IMR-90 (cell line): ENCODE results near the gene GINS1. TPM values are rescaled to one million over a fixed set of nuclear protein-coding genes. Genes with fewer than 3 reads are reported as not detected.

Experiments used
- ATAC-seq: fragments of 200-7000 bp; cut with Tn5 transposase; 2 replicates; pipeline ENCODE4 v1.9.1; 2020; ENCODE audit warnings: low read depth, mild to moderate bottlenecking, moderate library complexity
- BruUV-seq: library from RNA; stranded (reverse); fragments of 400-500 nt; replicated peaks from 2 replicates; lab custom pipeline; 2021; lab: Mats Ljungman, UMichigan
- CTCF ChIA-PET: fragments of 300-600 bp; formaldehyde crosslinking; extraction: SDS; loops from one replicate; lab custom pipeline; 2021; ENCODE audit warnings: antibody characterized with exemption; lab: Yijun Ruan, JAX
- POLR2A ChIA-PET: fragments of 300-600 bp; sonication (Branson Sonifier 250); formaldehyde crosslinking; loops from one replicate; lab custom pipeline; 2022; ENCODE audit warnings: antibody characterized with exemption; ENCODE audit not compliant: unreplicated experiment; lab: Charles Lee
- DNase-seq: peaks from one replicate; pipeline ENCODE4 v3.0.0; 2013
- H2AFZ ChIP-seq: replicated peaks from 2 replicates; pipeline ENCODE3; 2013; ENCODE audit warnings: low read length, mild to moderate bottlenecking; ENCODE audit not compliant: poor library complexity
- H2AK5ac ChIP-seq: 2 replicates; pipeline ENCODE4 v1.6.1; 2013; ENCODE audit warnings: low read depth, low read length, inconsistent platforms
- H2AK9ac ChIP-seq: replicated peaks from 2 replicates; pipeline ENCODE3; 2013; ENCODE audit warnings: mild to moderate bottlenecking, low read depth, low read length, moderate library complexity; ENCODE audit not compliant: poor library complexity
- H2BK120ac ChIP-seq: 2 replicates; pipeline ENCODE4 v1.6.1; 2013; ENCODE audit warnings: low read depth, low read length, inconsistent platforms
- H2BK15ac ChIP-seq: 3 replicates; pipeline ENCODE4 v1.6.1; 2013; ENCODE audit warnings: low read depth, low read length, inconsistent platforms
- H2BK20ac ChIP-seq: 2 replicates; pipeline ENCODE4 v1.6.1; 2013; ENCODE audit warnings: low read depth, mild to moderate bottlenecking, inconsistent platforms, low read length, moderate library complexity
- H2BK5ac ChIP-seq: 2 replicates; pipeline ENCODE4 v1.6.1; 2013; ENCODE audit warnings: mild to moderate bottlenecking, low read depth, low read length, inconsistent platforms; ENCODE audit not compliant: poor library complexity, severe bottlenecking
- H3K14ac ChIP-seq: replicated peaks from 2 replicates; pipeline ENCODE4 v1.6.1; 2013; ENCODE audit warnings: low read depth, low read length, inconsistent platforms
- H3K18ac ChIP-seq: 2 replicates; pipeline ENCODE4 v1.6.1; 2013; ENCODE audit warnings: low read depth, low read length, control low read depth
- H3K23ac ChIP-seq: 2 replicates; pipeline ENCODE4 v1.6.1; 2013; ENCODE audit warnings: low read depth, low read length, inconsistent platforms
- H3K27ac ChIP-seq: 2 replicates; pipeline ENCODE4 v1.5.1; 2013; ENCODE audit warnings: mild to moderate bottlenecking, control low read depth, low read length; ENCODE audit not compliant: insufficient read depth
- H3K27me3 ChIP-seq: 2 replicates; pipeline ENCODE4 v1.6.1; 2013; ENCODE audit warnings: low read length; ENCODE audit not compliant: control insufficient read depth, insufficient read depth
- H3K36me3 ChIP-seq: 2 replicates; pipeline ENCODE4 v1.6.1; 2013; ENCODE audit warnings: low read length, mixed read lengths; ENCODE audit not compliant: control insufficient read depth, insufficient read depth
- H3K4ac ChIP-seq: 2 replicates; pipeline ENCODE4 v1.6.1; 2013; ENCODE audit warnings: low read depth, low read length, inconsistent platforms
- H3K4me1 ChIP-seq: 2 replicates; pipeline ENCODE4 v1.6.1; 2013; ENCODE audit warnings: low read length, mixed read lengths; ENCODE audit not compliant: control insufficient read depth, insufficient read depth
- H3K4me2 ChIP-seq: 2 replicates; pipeline ENCODE4 v1.6.1; 2013; ENCODE audit warnings: low read depth, mild to moderate bottlenecking, control low read depth, low read length, moderate library complexity
- H3K4me3 ChIP-seq: 2 replicates; pipeline ENCODE4 v1.5.1; 2013; ENCODE audit warnings: low read depth, mild to moderate bottlenecking, control low read depth, low read length, moderate library complexity; ENCODE audit not compliant: insufficient read depth
- H3K56ac ChIP-seq: 2 replicates; pipeline ENCODE4 v1.6.1; 2013; ENCODE audit warnings: low read length, inconsistent platforms; ENCODE audit not compliant: insufficient read depth; ENCODE audit errors: extremely low read depth
- H3K79me1 ChIP-seq, 2 experiments: 2 replicates each; pipeline ENCODE4 v1.6.1; 2013; ENCODE audit warnings: low read length in 2 of 2, inconsistent platforms in 1 of 2, low read depth in 1 of 2
- H3K9ac ChIP-seq: 2 replicates; pipeline ENCODE4 v1.6.1; 2013; ENCODE audit warnings: low read depth, low read length, control low read depth
- H3K9me1 ChIP-seq: 2 replicates; pipeline ENCODE4 v1.6.1; 2013; ENCODE audit warnings: low read length, inconsistent platforms; ENCODE audit not compliant: insufficient read depth
- H3K9me3 ChIP-seq: 2 replicates; pipeline ENCODE4 v1.6.1; 2013; ENCODE audit warnings: low read length; ENCODE audit not compliant: control insufficient read depth, insufficient read depth
- H4K20me1 ChIP-seq: 2 replicates; pipeline ENCODE4 v1.6.1; 2013; ENCODE audit warnings: low read length, inconsistent platforms; ENCODE audit not compliant: insufficient read depth
- H4K5ac ChIP-seq: 2 replicates; pipeline ENCODE4 v1.6.1; 2013; ENCODE audit warnings: mild to moderate bottlenecking, low read depth, low read length, control low read depth
- H4K8ac ChIP-seq, 2 experiments: 2 replicates each; pipeline ENCODE4 v1.6.1; 2013; ENCODE audit warnings: low read depth in 2 of 2, low read length in 2 of 2, control low read depth in 1 of 2, inconsistent platforms in 1 of 2
- H4K91ac ChIP-seq: 2 replicates; pipeline ENCODE4 v1.6.1; 2013; ENCODE audit warnings: low read depth, low read length, inconsistent platforms; ENCODE audit not compliant: insufficient read depth
- CEBPB ChIP-seq: IDR thresholded peaks from 2 replicates; pipeline ENCODE4 v1.6.1; 2012; ENCODE audit warnings: low read depth, low read length, improper control_type of control experiment
- RAD21 ChIP-seq: IDR thresholded peaks from 2 replicates; pipeline ENCODE4 v1.6.1; 2012; ENCODE audit warnings: low read length, improper control_type of control experiment
- WGBS, 2 experiments: methylation state at CpG; one replicate each; pipeline versions ENCODE4 v1.1.5 to v1.1.7; 2013; ENCODE audit warnings: missing lambda C conversion rate in 2 of 2; ENCODE audit not compliant: insufficient read length in 1 of 2; ENCODE audit errors: extremely low coverage in 2 of 2; 5-methylcytosine and 5-hydroxymethylcytosine counted together
- dilution Hi-C: fragments of 300-500 bp; cut with HindIII; formaldehyde crosslinking; loops from one replicate; pipeline ENCODE4 v1.14.3; 2018; ENCODE audit warnings: low sequenced_read_pairs; ENCODE audit not compliant: unreplicated experiment
- in situ Hi-C: fragments of 300-500 bp; cut with MboI; formaldehyde crosslinking; loops from 3 replicates; pipeline ENCODE4 v1.14.3; 2019; ENCODE audit warnings: low sequenced_read_pairs, inconsistent platforms, mixed read lengths
- intact Hi-C: fragments of 100-400 bp; cut with micrococcal nuclease; formaldehyde crosslinking; loops from 2 replicates; pipeline ENCODE4 v1.10.0; 2022
- polyA plus RNA-seq, 3 experiments: library from polyadenylated mRNA; depleted of rRNA; stranded (reverse); fragments of >200 nt; gene quantifications; 2 replicates each; pipeline ENCODE4 v1.2.3, GENCODE V29; 2012; ENCODE audit warnings: low replicate concordance in 1 of 3
- total RNA-seq: library from RNA; depleted of rRNA; stranded (reverse); fragments of >200 nt; gene quantifications from 2 replicates; pipeline ENCODE4 v1.2.3, GENCODE V29; 2012

GINS1 gene
- total and polyA plus RNA-seq, 2 of the 4 experiments (the other 2 are of a cell fraction) = 4.9 to 6.6 TPM

DNA sequence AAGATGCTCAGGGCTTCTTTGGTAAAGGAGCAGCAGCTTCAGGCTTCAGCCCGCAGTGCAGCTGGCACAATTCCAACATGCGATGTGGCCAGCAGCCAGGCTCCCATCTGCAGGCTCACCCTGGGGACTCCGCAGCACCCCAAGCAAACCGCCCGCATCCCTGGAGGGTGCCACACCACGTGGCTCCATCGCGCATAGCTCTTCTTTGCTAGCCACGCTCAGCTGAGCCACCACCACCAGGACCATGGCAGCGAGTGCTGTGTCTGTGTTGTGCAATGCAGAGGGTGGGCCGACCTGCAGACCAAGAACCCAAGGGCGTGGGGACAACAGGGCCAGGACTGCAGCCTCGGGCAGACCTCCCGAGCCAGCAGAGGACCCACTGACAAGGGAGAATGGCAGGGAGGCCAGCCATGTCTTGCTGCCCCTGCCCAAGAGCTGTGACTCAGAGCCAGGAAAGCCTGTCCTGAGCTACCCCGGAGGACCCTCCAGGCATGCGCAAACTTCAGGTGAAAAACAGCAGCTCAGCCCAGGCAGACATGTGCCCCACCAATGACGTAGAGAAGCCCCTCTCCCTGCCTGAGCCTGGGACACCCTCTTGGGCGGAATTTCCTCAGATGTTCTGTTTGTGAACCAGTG is 87.8 kb downstream of the GINS1 start:
- intact Hi-C loops (no loop called here), in situ Hi-C loops (no loop called here), dilution Hi-C loops (no loop called here)
- no peak overlapping the region for H4K8ac ChIP-seq
- no peak overlapping the region for H2AFZ ChIP-seq
- no peak overlapping the region for H3K4ac ChIP-seq
- peaks cover 19% of the 10 kb centered on the region; the same call in 1 of the 2 replicates for H3K36me3 ChIP-seq
- H2BK15ac ChIP-seq = no peak overlapping the region
- no peak overlapping the region for H2BK5ac ChIP-seq
- H3K4me1 ChIP-seq = no peaks in the 10 kb centered on the region
- H3K4me2 ChIP-seq = no peak overlapping the region
- TF ChIP-seq RAD21 (no peak), CEBPB (0 out of 2 replicates have a peak, but pooled peaks have one; percentile 14)
- H3K23ac ChIP-seq = no peak overlapping the region
- no peak overlapping the region for H3K14ac ChIP-seq
- H3K18ac ChIP-seq = no peak overlapping the region
- no peaks in the 10 kb centered on the region for H3K79me1 ChIP-seq
- H4K91ac ChIP-seq = no peak overlapping the region
- H2AK5ac ChIP-seq = no peak overlapping the region
- no peak overlapping the region for H3K4me3 ChIP-seq
- H3K9me1 ChIP-seq = peaks cover 4% of the 10 kb centered on the region; the same call in 1 of the 2 replicates
- ChIA-PET POLR2A (no interaction called here), CTCF (no interaction called here)
- WGBS, 2 experiments = 92% methylated on average over 14 of the region's 18 CpGs; no CpG with 5 or more reads in 1 of the 2 experiments
- H3K56ac ChIP-seq = no peak overlapping the region
- DNase-seq (no peak), ATAC-seq (no peak)
- peak overlapping the region; percentile 20 for H2AK9ac ChIP-seq
- no peak overlapping the region for H2BK20ac ChIP-seq
- no peaks in the 10 kb centered on the region for H4K20me1 ChIP-seq
- no peak overlapping the region for H3K27ac ChIP-seq
- no peak overlapping the region for H4K5ac ChIP-seq
- no peaks in the 10 kb centered on the region for H3K27me3 ChIP-seq
- H3K9ac ChIP-seq = no peak overlapping the region
- BruUV-seq = no TSS peak
- no peaks in the 10 kb centered on the region for H3K9me3 ChIP-seq
- no peak overlapping the region for H2BK120ac ChIP-seq
